LNCaP clone FGC (cell line): ENCODE results near the gene FZR1.

Source experiments
- DNase-seq: peaks from one replicate; pipeline ENCODE4 v3.0.0-alpha.2; 2011; ENCODE audit warnings: low read depth
- H3K4me3 ChIP-seq: 2 replicates; pipeline ENCODE4 v1.5.1; 2011; ENCODE audit warnings: mild to moderate bottlenecking, low read depth, low read length, control low read depth
- CTCF ChIP-seq: IDR thresholded peaks from 2 replicates; pipeline ENCODE4 v1.5.1; 2012; ENCODE audit warnings: mild to moderate bottlenecking; ENCODE audit not compliant: control insufficient read depth, insufficient read depth; ENCODE audit errors: extremely low read depth

FZR1 gene

GRCh38 chr19:3537101-3537437 lies 31.0 kb downstream of the FZR1 start:
- H3K4me3 ChIP-seq: no peak overlapping the region
- no peak for DNase-seq
- TF ChIP-seq CTCF: no peak

- DNase-seq: no peak
- H3K4me3 ChIP-seq: no peak overlapping the region
- TF ChIP-seq CTCF: no peak
Observed at GRCh38 chr19:3537438-3538240, 31.5 kb downstream of the FZR1 start.

- no peak for DNase-seq
- H3K4me3 ChIP-seq: no peak overlapping the region
- TF ChIP-seq CTCF: no peak
Observed at GRCh38 chr19:3538258-3538929, 32.3 kb downstream of the FZR1 start.

GRCh38 chr19:3538965-3539755 lies 33.0 kb downstream of the FZR1 start, which contains the start of gene TEKTIP1:
TSS of gene TEKTIP1 (plus strand) at chr19:3539174. CDS start at chr19:3539178, 4 bp downstream.
- no peak within 1 kb of the TSS for H3K4me3 ChIP-seq
- DNase-seq: no peak
- no peak for TF ChIP-seq CTCF

- no peak for TF ChIP-seq CTCF
- no peak overlapping the region for H3K4me3 ChIP-seq
- DNase-seq: no peak
Observed at GRCh38 chr19:3539756-3540118, 33.6 kb downstream of the FZR1 start.

- no peak for DNase-seq
- no peak for TF ChIP-seq CTCF
- H3K4me3 ChIP-seq: no peak overlapping the region
Observed at GRCh38 chr19:3543150-3544057, 37.3 kb downstream of the FZR1 start.
